Activated CD4-positive, alpha-beta T cell treated with anti-CD3 and anti-CD28 coated beads, Interleukin-2, amount 10 ng/mL, durations not matched to agents 7 days and 5 days (primary cell): ENCODE results near the gene NBAS. TPM values are rescaled to one million over a fixed set of nuclear protein-coding genes. Genes with fewer than 3 reads are reported as not detected.

Experiments
- CTCF ChIA-PET: fragments of 350-600 bp; sonication (Branson Sonifier 250); formaldehyde crosslinking; loops from one replicate; lab custom pipeline; 2021; ENCODE audit warnings: antibody characterized with exemption; lab: Charles Lee
- POLR2A ChIA-PET: fragments of 350-600 bp; sonication (Branson Sonifier 250); formaldehyde crosslinking; loops from one replicate; lab custom pipeline; 2021; ENCODE audit warnings: antibody characterized with exemption; lab: Charles Lee
- DNase-seq: peaks from one replicate; pipeline ENCODE4 v3.0.0-alpha.2; 2020
- H3K27ac Mint-ChIP-seq: one replicate; pipeline ENCODE4 v1.8.0; 2021; ENCODE audit warnings: mild to moderate bottlenecking, moderate library complexity, mixed read lengths
- H3K27me3 Mint-ChIP-seq: one replicate; pipeline ENCODE4 v1.8.0; 2021; ENCODE audit warnings: mixed read lengths
- H3K36me3 Mint-ChIP-seq: one replicate; pipeline ENCODE4 v1.8.0; 2021; ENCODE audit warnings: low read depth, mixed read lengths
- H3K4me1 Mint-ChIP-seq: one replicate; pipeline ENCODE4 v1.8.0; 2021; ENCODE audit warnings: mixed read lengths
- H3K4me3 Mint-ChIP-seq: one replicate; pipeline ENCODE4 v1.8.0; 2021; ENCODE audit warnings: mild to moderate bottlenecking, moderate library complexity, mixed read lengths
- H3K9me3 Mint-ChIP-seq: one replicate; pipeline ENCODE4 v1.8.0; 2021; ENCODE audit warnings: mixed read lengths
- total RNA-seq, 2 experiments: library from RNA; stranded (reverse); gene quantifications; one replicate each; pipeline ENCODE4 v1.2.3, GENCODE V29; 2021

Gene NBAS
- total RNA-seq, 2 experiments from 2014 or later = 33.0 to 36.5 TPM

GRCh38 chr2:15562354-15563031 lies 1.4 kb upstream of the NBAS start:
- ChIA-PET CTCF (interaction anchor here (1.1 to 2.1 kb wide), 3 partner anchors 9 to 22 kb away, joined by 6 to 7 read pairs (median 6); no protein-coding TSS in a partner anchor), POLR2A (interaction anchor here (0.6 to 0.9 kb wide), 2 partner anchors 29 to 188 kb away, joined by 3 read pairs; partner anchors contain the start of gene DDX1)
- Mint-ChIP-seq H3K4me1 (peaks cover 36% of the 10 kb centered on the region), H3K9me3 (peaks cover 3% of the 10 kb centered on the region), H3K36me3 (peaks cover 2% of the 10 kb centered on the region), H3K27me3 (no peaks in the 10 kb centered on the region), H3K4me3 (peak overlapping the region; percentile 97), H3K27ac (peak overlapping the region; percentile 96)
- DNase-seq = no peak

- ChIA-PET CTCF (interaction anchor here (0.6 to 2.1 kb wide), 5 partner anchors 10 to 63 kb away, joined by 3 to 7 read pairs (median 6); no protein-coding TSS in a partner anchor), POLR2A (interaction anchor here (0.6 to 0.9 kb wide), 2 partner anchors 30 to 187 kb away, joined by 3 read pairs; partner anchors contain the start of gene DDX1)
- Mint-ChIP-seq H3K27ac (peak overlapping the region; percentile 96), H3K27me3 (no peaks in the 10 kb centered on the region), H3K36me3 (peaks cover 2% of the 10 kb centered on the region), H3K9me3 (peaks cover 3% of the 10 kb centered on the region), H3K4me3 (peak overlapping the region; percentile 97), H3K4me1 (peaks cover 36% of the 10 kb centered on the region)
- DNase-seq = peak; percentile 33
These were observed 625 bp upstream of the NBAS start for GRCh38 chr2:15561574-15562344.

- Mint-ChIP-seq H3K9me3 (peaks cover 3% of the 10 kb centered on the region), H3K4me3 (peak overlapping the region; percentile 97), H3K27ac (peak overlapping the region; percentile 96), H3K27me3 (no peaks in the 10 kb centered on the region), H3K36me3 (peaks cover 4% of the 10 kb centered on the region), H3K4me1 (peaks cover 36% of the 10 kb centered on the region)
- ChIA-PET POLR2A (no interaction called here), CTCF (interaction anchor here (1.3 to 2.1 kb wide), 3 partner anchors 15 to 27 kb away, joined by 3 to 6 read pairs (median 4); no protein-coding TSS in a partner anchor)
- DNase-seq = peak; percentile 24
These were observed 770 bp downstream of the NBAS start for GRCh38 chr2:15560140-15560987.

GRCh38 chr2:15559379-15560139 lies 1.6 kb downstream of the NBAS start:
- Mint-ChIP-seq H3K27me3 (no peaks in the 10 kb centered on the region), H3K9me3 (peaks cover 3% of the 10 kb centered on the region), H3K27ac (peak overlapping the region; percentile 39), H3K36me3 (peaks cover 4% of the 10 kb centered on the region), H3K4me3 (peak overlapping the region; percentile 97), H3K4me1 (peaks cover 36% of the 10 kb centered on the region)
- ChIA-PET CTCF (interaction anchor here (1.3 kb wide), 1 partner anchor 16 kb away, joined by 3 read pairs; no protein-coding TSS in a partner anchor), POLR2A (no interaction called here)
- DNase-seq = no peak

GRCh38 chr2:15557887-15558311 lies 3.2 kb downstream of the NBAS start:
- Mint-ChIP-seq H3K27ac (no peak overlapping the region), H3K9me3 (peaks cover 3% of the 10 kb centered on the region), H3K4me1 (peaks cover 34% of the 10 kb centered on the region), H3K4me3 (no peak overlapping the region), H3K27me3 (no peaks in the 10 kb centered on the region), H3K36me3 (peaks cover 10% of the 10 kb centered on the region)
- POLR2A ChIA-PET = no interaction called here
- no peak for DNase-seq
- CTCF ChIA-PET = no interaction called here

- Mint-ChIP-seq H3K27ac (no peak overlapping the region), H3K27me3 (no peaks in the 10 kb centered on the region), H3K4me1 (peaks cover 20% of the 10 kb centered on the region), H3K4me3 (no peak overlapping the region), H3K9me3 (no peaks in the 10 kb centered on the region), H3K36me3 (peaks cover 16% of the 10 kb centered on the region)
- ChIA-PET CTCF (interaction anchor here (0.9 kb wide), 1 partner anchor 8 kb away, joined by 3 read pairs; no protein-coding TSS in a partner anchor), POLR2A (no interaction called here)
- no peak for DNase-seq
These were observed 4.7 kb downstream of the NBAS start for GRCh38 chr2:15556311-15556930.

GRCh38 chr2:15555760-15556193 lies 5.4 kb downstream of the NBAS start:
- Mint-ChIP-seq H3K36me3 (peaks cover 16% of the 10 kb centered on the region), H3K9me3 (no peaks in the 10 kb centered on the region), H3K4me1 (peaks cover 20% of the 10 kb centered on the region), H3K27me3 (no peaks in the 10 kb centered on the region), H3K4me3 (no peak overlapping the region), H3K27ac (no peak overlapping the region)
- CTCF ChIA-PET = interaction anchor here (0.9 kb wide), 1 partner anchor 9 kb away, joined by 3 read pairs; no protein-coding TSS in a partner anchor
- DNase-seq = no peak
- POLR2A ChIA-PET = no interaction called here

GRCh38 chr2:15554525-15555218 lies 6.5 kb downstream of the NBAS start:
- Mint-ChIP-seq H3K4me1 (peaks cover 13% of the 10 kb centered on the region), H3K27ac (no peak overlapping the region), H3K9me3 (no peaks in the 10 kb centered on the region), H3K36me3 (peaks cover 13% of the 10 kb centered on the region), H3K27me3 (no peaks in the 10 kb centered on the region), H3K4me3 (no peak overlapping the region)
- ChIA-PET POLR2A (no interaction called here), CTCF (interaction anchor here (0.9 to 1.0 kb wide), 2 partner anchors 22 to 35 kb away, joined by 3 read pairs; no protein-coding TSS in a partner anchor)
- no peak for DNase-seq

- H3K4me3 Mint-ChIP-seq = no peak overlapping the region
- H3K4me1 Mint-ChIP-seq = peaks cover 7% of the 10 kb centered on the region
- ChIA-PET POLR2A (no interaction called here), CTCF (interaction anchor here (0.9 to 1.0 kb wide), 2 partner anchors 22 to 36 kb away, joined by 3 read pairs; no protein-coding TSS in a partner anchor)
- H3K9me3 Mint-ChIP-seq = no peaks in the 10 kb centered on the region
- no peak overlapping the region for H3K27ac Mint-ChIP-seq
- DNase-seq = no peak
- H3K36me3 Mint-ChIP-seq = peaks cover 16% of the 10 kb centered on the region
- H3K27me3 Mint-ChIP-seq = no peaks in the 10 kb centered on the region
These were observed 7.2 kb downstream of the NBAS start for GRCh38 chr2:15553951-15554350.

- CTCF ChIA-PET = interaction anchor here (1.0 kb wide), 1 partner anchor 36 kb away, joined by 3 read pairs; no protein-coding TSS in a partner anchor
- Mint-ChIP-seq H3K4me1 (peaks cover 6% of the 10 kb centered on the region), H3K9me3 (no peaks in the 10 kb centered on the region), H3K27me3 (no peaks in the 10 kb centered on the region), H3K36me3 (peaks cover 16% of the 10 kb centered on the region), H3K4me3 (no peak overlapping the region), H3K27ac (no peak overlapping the region)
- no peak for DNase-seq
- POLR2A ChIA-PET = no interaction called here
These were observed 7.6 kb downstream of the NBAS start for GRCh38 chr2:15553519-15553918.

- H3K4me1 Mint-ChIP-seq = no peaks in the 10 kb centered on the region
- H3K9me3 Mint-ChIP-seq = no peaks in the 10 kb centered on the region
- DNase-seq = no peak
- no peaks in the 10 kb centered on the region for H3K27me3 Mint-ChIP-seq
- H3K4me3 Mint-ChIP-seq = no peak overlapping the region
- ChIA-PET POLR2A (no interaction called here), CTCF (no interaction called here)
- peaks cover 13% of the 10 kb centered on the region for H3K36me3 Mint-ChIP-seq
- no peak overlapping the region for H3K27ac Mint-ChIP-seq
These were observed 12.2 kb downstream of the NBAS start for GRCh38 chr2:15548974-15549373.
